ENCODE data around the gene RALBP1. TPM values are rescaled to one million over a fixed set of nuclear protein-coding genes. Genes with fewer than 3 reads are reported as not detected.

Gene RALBP1
- total and polyA plus RNA-seq, 2 of the 4 experiments (the other 2 are of a cell fraction): 30.6 to 38.2 TPM

GRCh38 chr18:9569178-9569577, 93.9 kb downstream of the RALBP1 start:
- no peaks in the 10 kb centered on the region for H3K9me1 ChIP-seq (ENCODE audit: insufficient read depth, low read length)
- H3K4ac ChIP-seq (ENCODE audit: low read depth, low read length): no peak overlapping the region
- in situ Hi-C loops (cut with MboI; ENCODE audit: low sequenced_read_pairs) (no loop called here), intact Hi-C loops (cut with micrococcal nuclease) (no loop called here), dilution Hi-C loops (cut with HindIII; ENCODE audit: low sequenced_read_pairs, unreplicated experiment) (no loop called here)
- H2BK15ac ChIP-seq (ENCODE audit: low read depth, low read length): no peak overlapping the region
- no peak overlapping the region for H2AFZ ChIP-seq (replicated peaks; ENCODE audit: low read length, poor library complexity)
- CTCF ChIA-PET: no interaction called here
- H4K20me1 ChIP-seq (ENCODE audit: insufficient read depth, low read length): peaks cover 8% of the 10 kb centered on the region; the same call in 1 of the 2 replicates
- H2AK5ac ChIP-seq (ENCODE audit: low read depth, low read length): no peak overlapping the region
- H3K23ac ChIP-seq (ENCODE audit: low read depth, low read length): no peak overlapping the region
- H2BK5ac ChIP-seq (ENCODE audit: low read depth, low read length, poor library complexity, severe bottlenecking): no peak overlapping the region
- no peak overlapping the region for H3K9ac ChIP-seq (ENCODE audit: low read depth, low read length)
- no peak overlapping the region for H3K56ac ChIP-seq (ENCODE audit: extremely low read depth, insufficient read depth, low read length)
- no peaks in the 10 kb centered on the region for H3K9me3 ChIP-seq (ENCODE audit: control insufficient read depth, insufficient read depth, low read length)
- no peak for ATAC-seq (ENCODE audit: low read depth)
- H3K27me3 ChIP-seq (ENCODE audit: control insufficient read depth, insufficient read depth, low read length): no peaks in the 10 kb centered on the region
- no peak overlapping the region for H3K14ac ChIP-seq (replicated peaks; ENCODE audit: low read depth, low read length)
- POLR2A ChIA-PET (ENCODE audit: unreplicated experiment): no interaction called here
- BruUV-seq (replicated peaks): no TSS peak
- no peak overlapping the region for H2BK120ac ChIP-seq (ENCODE audit: low read depth, low read length)
- no peak overlapping the region for H2AK9ac ChIP-seq (replicated peaks; ENCODE audit: low read depth, low read length, poor library complexity)
- peaks cover 49 to 63% of the 10 kb centered on the region in 2 experiments for H3K79me1 ChIP-seq (ENCODE audit: low read depth in 1 of 2, low read length in 2 of 2)
- H3K27ac ChIP-seq (ENCODE audit: insufficient read depth, low read length): no peak overlapping the region
- no CpG with 5 or more reads among the region's 8 CpGs for WGBS, 2 experiments (ENCODE audit: extremely low coverage in 2 of 2, insufficient read length in 1 of 2)
- no peak overlapping the region for H4K5ac ChIP-seq (ENCODE audit: low read depth, low read length)
- no peak for TF ChIP-seq CHD1 (IDR thresholded peaks at IDR 0.05; ENCODE audit: low read depth, low read length)
- peaks cover 32% of the 10 kb centered on the region for H3K36me3 ChIP-seq (ENCODE audit: control insufficient read depth, insufficient read depth, low read length)
- H3K4me3 ChIP-seq (ENCODE audit: insufficient read depth, low read depth, low read length): no peak overlapping the region
- DNase-seq: no peak
- no peaks in the 10 kb centered on the region; the same call in 1 of the 2 replicates for H3K4me1 ChIP-seq (ENCODE audit: control insufficient read depth, insufficient read depth, low read length)
- H2BK20ac ChIP-seq (ENCODE audit: low read depth, low read length): no peak overlapping the region
- no peak overlapping the region for H4K91ac ChIP-seq (ENCODE audit: insufficient read depth, low read depth, low read length)
- H3K18ac ChIP-seq (ENCODE audit: low read depth, low read length): no peak overlapping the region
- no peak overlapping the region for H4K8ac ChIP-seq (ENCODE audit: low read depth in 2 of 2, low read length in 2 of 2)
- no peak overlapping the region for H3K4me2 ChIP-seq (ENCODE audit: low read depth, low read length)
